K562 (cell line): ENCODE results near the gene INKA2. TPM values are rescaled to one million over a fixed set of nuclear protein-coding genes. Genes with fewer than 3 reads are reported as not detected.

Experiments
- BRD4 ChIP-seq: fragments of 200-600 bp; sonication (generic); IDR thresholded peaks from 2 replicates; pipeline ENCODE4 v1.6.1; 2017; ENCODE audit warnings: inconsistent platforms
- CBFA2T3 ChIP-seq: fragments of 450-650 bp; IDR thresholded peaks from 2 replicates; pipeline ENCODE4 v1.6.1; 2017
- HMG20A ChIP-seq: fragments of 450-650 bp; formaldehyde crosslinking; conservative IDR thresholded peaks from 2 replicates; pipeline ENCODE4 v1.4.0; 2020; ENCODE audit warnings: mild to moderate bottlenecking, mixed read lengths
- HSF4 ChIP-seq: fragments of 250-450 bp; sonication (Bioruptor Pico); IDR thresholded peaks from 2 replicates; pipeline ENCODE4 v2.1.2; 2022; ENCODE audit warnings: mild to moderate bottlenecking, moderate library complexity, borderline replicate concordance
- KAT7 ChIP-seq: sonication (generic); formaldehyde crosslinking; IDR thresholded peaks from 2 replicates; pipeline ENCODE4 v1.8.0; 2022; ENCODE audit warnings: missing genetic modification reagents, mild to moderate bottlenecking, borderline replicate concordance
- PHF8 ChIP-seq: fragments of 200-600 bp; sonication (generic); IDR thresholded peaks from 2 replicates; pipeline ENCODE4 v1.6.1; 2012; ENCODE audit warnings: mixed run types, mild to moderate bottlenecking, inconsistent platforms, low read length, moderate library complexity, borderline replicate concordance
- SIN3A ChIP-seq, 2 experiments: fragments of 150-350 bp in 1 of 2; IDR thresholded peaks; 2 replicates each; pipeline ENCODE4 v1.6.1; 2011 to 2016; ENCODE audit warnings: borderline replicate concordance in 2 of 2, low read depth in 2 of 2, low read length in 2 of 2, mild to moderate bottlenecking in 2 of 2, moderate library complexity in 2 of 2; ENCODE audit not compliant: control insufficient read depth in 1 of 2
- SREBF2 ChIP-seq: sonication (generic); formaldehyde crosslinking; IDR thresholded peaks from 2 replicates; pipeline ENCODE4 v1.4.0; 2020; ENCODE audit warnings: mild to moderate bottlenecking, missing genetic modification reagents
- TARDBP ChIP-seq: fragments of 450-650 bp; IDR thresholded peaks from 2 replicates; pipeline ENCODE4 v1.6.1; 2016
- ZNF507 ChIP-seq: conservative IDR thresholded peaks from 2 replicates; pipeline ENCODE4 v1.6.1; 2017; ENCODE audit warnings: missing genetic modification characterization, missing compliant biosample characterization
- polyA plus RNA-seq, 8 experiments: library from polyadenylated mRNA; depleted of rRNA in 4 of 8; stranded (reverse) in 5 of 8; unstranded in 3 of 8; fragments of >200 nt; fragmentation: Nextera tagmentation in 2 of 8; fragmentation: Illumina TruSeq in 1 of 8; extraction: Ambion mirVana in 2 of 8; extraction: Trizol in 1 of 8; gene quantifications; 2 replicates each; pipeline versions ENCODE4 v1.2.1 to v1.2.3, GENCODE V29; 2011 to 2014; ENCODE audit warnings: inconsistent platforms in 1 of 8, missing spikeins in 1 of 8
- total RNA-seq, 7 experiments: library from RNA; depleted of rRNA in 6 of 7; stranded (reverse); fragments of >200 nt in 6 of 7; fragmentation: Illumina TruSeq in 2 of 7; extraction: Trizol in 2 of 7; gene quantifications; 2 replicates each; pipeline versions ENCODE4 v1.2.1 to v1.2.3, GENCODE V29; 2011 to 2021; ENCODE audit warnings: low replicate concordance in 1 of 7
- TF ChIP-seq, protein P1 (sequence below): sonication (generic); formaldehyde crosslinking; IDR thresholded peaks from 2 replicates; pipeline ENCODE4 v1.8.0; 2022; ENCODE audit warnings: missing genetic modification reagents, mild to moderate bottlenecking, moderate library complexity, borderline replicate concordance
- TF ChIP-seq, protein P2 (sequence below), 2 experiments: fragments of 200-800 bp in 1 of 2; sonication (Bioruptor generic) in 1 of 2; sonication (generic) in 1 of 2; formaldehyde crosslinking in 1 of 2; IDR thresholded peaks in 1 of 2; conservative IDR thresholded peaks in 1 of 2; 2 replicates each; pipeline versions ENCODE4 v1.5.0 to v1.6.1; 2016 to 2020; ENCODE audit warnings: missing compliant biosample characterization in 1 of 2, missing genetic modification characterization in 1 of 2, missing genetic modification reagents in 1 of 2
- TF ChIP-seq, protein P3 (sequence below): fragments of 250-450 bp; sonication (Bioruptor Pico); IDR thresholded peaks from 2 replicates; pipeline ENCODE4 v1.5.0; 2021; ENCODE audit warnings: mild to moderate bottlenecking, moderate library complexity
- TF ChIP-seq, protein P4 (sequence below): fragments of 200-800 bp; sonication (Bioruptor generic); IDR thresholded peaks from 2 replicates; pipeline ENCODE4 v1.6.1; 2016; ENCODE audit warnings: missing genetic modification characterization, missing compliant biosample characterization

The INKA2 gene
- total and polyA plus RNA-seq, 9 of the 15 experiments (the other 6 are each of a cell fraction or from before 2014, with no cell fraction given), result 0.04 to 1.4 (median 0.26) TPM; not detected in 1

DNA sequence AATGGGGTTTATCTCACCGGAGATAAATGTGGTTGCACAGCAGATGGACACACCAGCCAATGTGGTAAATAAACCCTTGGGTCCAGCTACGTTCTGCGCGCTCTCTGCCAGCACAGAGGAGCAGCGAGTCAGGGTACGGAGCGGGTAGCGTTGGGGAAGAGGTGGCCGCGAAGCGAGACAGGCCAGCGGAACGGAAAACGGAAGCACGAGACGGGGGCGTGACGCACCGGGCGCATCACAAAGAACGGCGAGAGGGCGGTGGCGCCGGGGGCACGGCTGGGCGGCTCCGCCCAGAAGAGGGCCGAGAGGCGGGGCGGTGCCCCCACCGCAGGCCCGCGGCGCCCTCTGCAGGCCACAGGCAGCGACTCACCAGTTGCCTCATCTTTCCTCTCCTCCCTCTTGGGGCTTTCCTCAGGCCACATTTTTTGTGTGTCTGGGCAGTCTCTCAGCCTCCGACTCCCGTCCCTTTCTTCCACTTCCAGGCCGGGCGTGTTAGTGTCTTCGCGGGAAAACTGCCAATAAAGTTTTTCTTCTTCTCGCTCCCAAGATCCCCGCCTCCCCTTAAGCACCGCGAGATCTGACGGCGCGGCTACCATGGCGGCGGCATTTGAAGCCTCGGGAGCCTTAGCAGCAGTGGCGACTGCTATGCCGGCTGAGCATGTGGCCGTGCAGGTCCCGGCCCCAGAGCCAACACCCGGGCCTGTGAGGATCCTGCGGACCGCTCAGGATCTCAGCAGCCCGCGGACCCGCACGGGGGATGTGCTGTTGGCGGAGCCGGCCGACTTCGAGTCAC lies 16.3 kb upstream of the INKA2 start, which contains the start of gene DDX20 (continued):
- TF ChIP-seq KAT7 (CRISPR knock-in tag) (peak; percentile 99), BRD4 (no peak), CBFA2T3 (peak; percentile 39; the same call in 1 of the 2 replicates), SREBF2 (CRISPR knock-in tag) (no peak), TARDBP (peak; percentile 78), PHF8 (peak; percentile 94), ZNF507 (tag) (no peak), SIN3A (IDR thresholded peaks at IDR 0.05; ENCODE audit: borderline replicate concordance in 2 of 2, control insufficient read depth in 1 of 2, low read depth in 2 of 2, low read length in 2 of 2) (peak; percentile 84 to 90; a peak in 3 of 4 replicates), HMG20A (CRISPR knock-in tag) (no peak), HSF4 (CRISPR knock-in tag) (no peak)
- TF ChIP-seq, protein P1, sequence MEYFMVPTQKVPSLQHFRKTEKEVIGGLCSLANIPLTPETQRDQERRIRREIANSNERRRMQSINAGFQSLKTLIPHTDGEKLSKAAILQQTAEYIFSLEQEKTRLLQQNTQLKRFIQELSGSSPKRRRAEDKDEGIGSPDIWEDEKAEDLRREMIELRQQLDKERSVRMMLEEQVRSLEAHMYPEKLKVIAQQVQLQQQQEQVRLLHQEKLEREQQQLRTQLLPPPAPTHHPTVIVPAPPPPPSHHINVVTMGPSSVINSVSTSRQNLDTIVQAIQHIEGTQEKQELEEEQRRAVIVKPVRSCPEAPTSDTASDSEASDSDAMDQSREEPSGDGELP (CRISPR knock-in tag), result peak; percentile 80
- TF ChIP-seq, protein P2, sequence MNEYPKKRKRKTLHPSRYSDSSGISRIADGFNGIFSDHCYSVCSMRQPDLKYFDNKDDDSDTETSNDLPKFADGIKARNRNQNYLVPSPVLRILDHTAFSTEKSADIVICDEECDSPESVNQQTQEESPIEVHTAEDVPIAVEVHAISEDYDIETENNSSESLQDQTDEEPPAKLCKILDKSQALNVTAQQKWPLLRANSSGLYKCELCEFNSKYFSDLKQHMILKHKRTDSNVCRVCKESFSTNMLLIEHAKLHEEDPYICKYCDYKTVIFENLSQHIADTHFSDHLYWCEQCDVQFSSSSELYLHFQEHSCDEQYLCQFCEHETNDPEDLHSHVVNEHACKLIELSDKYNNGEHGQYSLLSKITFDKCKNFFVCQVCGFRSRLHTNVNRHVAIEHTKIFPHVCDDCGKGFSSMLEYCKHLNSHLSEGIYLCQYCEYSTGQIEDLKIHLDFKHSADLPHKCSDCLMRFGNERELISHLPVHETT (CRISPR knock-in tag; conservative IDR thresholded peaks at IDR 0.05 in 1 of 2, IDR thresholded peaks at IDR 0.05 in 1 of 2), result peak in 1 of 2 experiments; percentile 96; a peak in 2 of 4 replicates
- TF ChIP-seq, protein P3, sequence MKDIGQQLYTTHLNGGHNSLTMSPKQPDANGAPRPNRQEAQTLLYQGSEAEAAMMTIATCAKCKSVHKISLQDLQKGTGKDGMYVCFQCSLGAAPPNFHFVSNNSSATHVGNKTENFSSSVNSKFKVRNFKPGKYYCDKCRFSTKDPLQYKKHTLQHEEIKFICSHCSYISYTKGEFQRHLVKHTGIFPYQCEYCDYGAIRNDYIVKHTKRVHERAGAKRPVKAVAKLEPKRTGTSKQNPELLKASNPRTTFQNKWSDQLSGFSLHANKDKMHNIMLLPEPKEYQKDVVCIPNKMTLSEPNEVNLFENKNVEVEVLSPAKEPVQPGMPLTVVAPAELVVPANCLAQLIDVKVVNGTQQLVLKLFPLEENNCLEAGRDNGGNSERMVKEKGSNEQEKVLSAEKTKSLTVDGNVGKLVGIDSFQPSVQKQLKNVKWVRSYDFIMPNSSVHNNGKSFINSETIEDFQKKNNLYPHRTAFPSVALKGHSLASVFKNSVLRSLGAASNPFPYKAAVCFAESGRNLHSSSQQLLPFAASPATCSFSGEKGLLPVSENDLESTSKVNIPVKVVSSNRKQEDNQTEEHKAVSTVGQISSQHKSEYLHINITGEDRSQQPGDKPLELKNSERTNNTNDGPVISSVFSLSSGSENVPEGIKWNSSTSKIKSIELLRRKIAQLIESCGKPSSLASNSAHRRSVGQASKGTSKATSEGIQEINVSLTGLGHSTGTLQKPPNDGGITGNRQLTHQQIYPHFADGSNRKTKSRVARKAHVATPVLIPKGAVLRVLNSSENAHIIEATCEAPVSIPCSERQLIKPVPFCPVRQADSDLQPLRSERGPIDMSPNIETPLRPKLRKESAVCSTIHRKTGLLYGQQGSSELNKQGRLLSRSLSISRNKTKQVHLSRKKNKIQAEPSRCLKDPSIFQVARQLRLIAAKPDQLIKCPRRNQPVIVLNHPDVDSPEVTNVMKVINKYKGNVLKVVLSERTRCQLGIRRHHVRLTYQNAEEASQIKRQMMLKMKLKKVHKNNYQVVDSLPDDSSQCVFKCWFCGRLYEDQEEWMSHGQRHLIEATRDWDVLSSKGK (CRISPR knock-in tag), result no peak
- TF ChIP-seq, protein P4, sequence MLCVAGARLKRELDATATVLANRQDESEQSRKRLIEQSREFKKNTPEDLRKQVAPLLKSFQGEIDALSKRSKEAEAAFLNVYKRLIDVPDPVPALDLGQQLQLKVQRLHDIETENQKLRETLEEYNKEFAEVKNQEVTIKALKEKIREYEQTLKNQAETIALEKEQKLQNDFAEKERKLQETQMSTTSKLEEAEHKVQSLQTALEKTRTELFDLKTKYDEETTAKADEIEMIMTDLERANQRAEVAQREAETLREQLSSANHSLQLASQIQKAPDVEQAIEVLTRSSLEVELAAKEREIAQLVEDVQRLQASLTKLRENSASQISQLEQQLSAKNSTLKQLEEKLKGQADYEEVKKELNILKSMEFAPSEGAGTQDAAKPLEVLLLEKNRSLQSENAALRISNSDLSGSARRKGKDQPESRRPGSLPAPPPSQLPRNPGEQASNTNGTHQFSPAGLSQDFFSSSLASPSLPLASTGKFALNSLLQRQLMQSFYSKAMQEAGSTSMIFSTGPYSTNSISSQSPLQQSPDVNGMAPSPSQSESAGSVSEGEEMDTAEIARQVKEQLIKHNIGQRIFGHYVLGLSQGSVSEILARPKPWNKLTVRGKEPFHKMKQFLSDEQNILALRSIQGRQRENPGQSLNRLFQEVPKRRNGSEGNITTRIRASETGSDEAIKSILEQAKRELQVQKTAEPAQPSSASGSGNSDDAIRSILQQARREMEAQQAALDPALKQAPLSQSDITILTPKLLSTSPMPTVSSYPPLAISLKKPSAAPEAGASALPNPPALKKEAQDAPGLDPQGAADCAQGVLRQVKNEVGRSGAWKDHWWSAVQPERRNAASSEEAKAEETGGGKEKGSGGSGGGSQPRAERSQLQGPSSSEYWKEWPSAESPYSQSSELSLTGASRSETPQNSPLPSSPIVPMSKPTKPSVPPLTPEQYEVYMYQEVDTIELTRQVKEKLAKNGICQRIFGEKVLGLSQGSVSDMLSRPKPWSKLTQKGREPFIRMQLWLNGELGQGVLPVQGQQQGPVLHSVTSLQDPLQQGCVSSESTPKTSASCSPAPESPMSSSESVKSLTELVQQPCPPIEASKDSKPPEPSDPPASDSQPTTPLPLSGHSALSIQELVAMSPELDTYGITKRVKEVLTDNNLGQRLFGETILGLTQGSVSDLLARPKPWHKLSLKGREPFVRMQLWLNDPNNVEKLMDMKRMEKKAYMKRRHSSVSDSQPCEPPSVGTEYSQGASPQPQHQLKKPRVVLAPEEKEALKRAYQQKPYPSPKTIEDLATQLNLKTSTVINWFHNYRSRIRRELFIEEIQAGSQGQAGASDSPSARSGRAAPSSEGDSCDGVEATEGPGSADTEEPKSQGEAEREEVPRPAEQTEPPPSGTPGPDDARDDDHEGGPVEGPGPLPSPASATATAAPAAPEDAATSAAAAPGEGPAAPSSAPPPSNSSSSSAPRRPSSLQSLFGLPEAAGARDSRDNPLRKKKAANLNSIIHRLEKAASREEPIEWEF, result no peak
